CD4-positive, alpha-beta T cell treated with Interferon alpha-2 for 1 hour (primary cell): Measurements from ENCODE around the gene VSIR.

Experiments used
- DNase-seq, 2 donors: peaks; one replicate each; pipeline ENCODE4 v3.0.0-alpha.2; 2020 to 2022

VSIR gene

DNA sequence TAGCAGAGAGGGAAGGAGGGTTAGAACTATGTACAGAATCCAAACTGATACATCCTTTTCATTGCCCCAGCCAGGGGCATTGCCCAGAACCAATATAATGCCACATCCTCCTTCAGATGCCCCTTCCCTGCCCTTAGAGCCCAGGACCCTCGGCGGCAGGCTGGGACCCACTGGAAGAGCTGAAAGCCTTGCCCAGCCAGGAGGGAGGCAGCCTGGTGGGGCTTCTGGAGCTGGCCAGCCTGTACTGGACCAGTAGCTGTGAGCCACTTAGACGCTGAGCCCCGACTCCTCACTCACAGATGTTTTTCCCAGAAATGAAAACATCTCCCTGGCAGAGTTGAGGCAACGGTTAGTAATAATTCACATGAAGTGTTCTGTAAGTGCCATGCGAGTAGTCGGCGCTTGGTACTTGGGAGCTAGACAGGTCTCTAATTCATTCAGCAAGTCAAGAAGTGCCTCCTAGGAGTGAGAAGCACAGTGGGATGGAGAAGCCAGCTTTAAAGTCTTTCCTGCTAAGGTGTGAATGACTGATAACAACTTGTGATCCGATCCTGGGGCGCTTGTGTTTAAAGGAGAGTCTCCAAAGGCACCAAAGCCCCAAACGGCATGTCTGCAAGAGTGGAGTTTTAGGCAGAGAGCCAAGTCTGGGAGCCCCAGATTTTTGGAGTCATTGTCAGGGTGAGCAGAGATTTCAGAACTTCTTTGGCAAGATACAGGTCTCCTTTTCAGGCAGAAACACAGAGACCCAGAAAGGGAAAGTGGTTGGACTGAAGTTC is 9.8 kb downstream of the VSIR start:
- DNase-seq = no peak

DNA sequence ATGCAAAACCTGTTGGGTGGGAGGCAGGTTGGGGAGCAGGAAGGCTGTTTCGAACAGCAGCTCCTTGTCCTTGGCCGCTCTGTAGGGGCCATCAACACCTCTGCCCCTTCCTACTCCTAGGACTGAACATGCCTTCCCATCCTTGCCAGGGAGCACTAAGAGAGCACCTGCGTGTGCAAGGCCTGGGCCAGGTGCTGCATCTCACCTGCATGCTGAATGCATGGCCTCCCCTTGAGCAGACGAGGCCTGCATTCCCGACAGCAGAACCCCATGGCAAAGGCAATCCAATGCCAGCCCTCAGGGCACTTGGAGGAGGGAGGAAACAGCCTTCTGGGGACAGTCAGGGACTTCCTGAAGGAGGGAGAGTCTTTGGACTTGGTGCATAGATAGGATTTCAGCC is 11.0 kb downstream of the VSIR start:
- DNase-seq = no peak

DNA sequence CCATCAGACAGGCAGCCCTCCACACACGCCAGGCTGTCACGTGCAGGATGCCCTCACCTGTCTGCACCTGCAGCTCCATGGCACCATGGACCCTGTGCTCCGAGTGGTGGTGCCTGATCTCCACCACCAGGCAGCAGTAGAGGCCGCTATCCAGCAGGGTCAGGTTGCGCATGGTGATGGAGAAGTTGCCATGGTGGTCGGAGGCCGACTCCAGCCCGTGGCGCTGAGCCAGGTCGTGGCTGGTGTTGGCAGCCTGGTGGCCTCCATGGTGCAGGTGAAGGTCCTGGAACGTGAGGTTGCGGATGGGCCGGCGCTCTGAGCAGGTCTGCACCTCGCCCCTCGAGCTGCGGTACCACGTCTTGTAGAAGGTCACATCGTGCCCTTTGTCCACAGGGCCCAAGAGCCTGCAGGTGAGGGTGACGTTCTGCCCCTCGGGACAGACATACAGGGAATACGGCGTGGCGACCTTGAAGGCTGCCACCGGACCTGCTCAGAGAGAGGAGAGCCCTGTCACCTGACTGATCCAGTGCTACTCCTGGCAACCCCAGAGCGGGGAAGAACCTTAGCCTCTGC is 11.7 kb downstream of the VSIR start:
- DNase-seq = no peak

DNA sequence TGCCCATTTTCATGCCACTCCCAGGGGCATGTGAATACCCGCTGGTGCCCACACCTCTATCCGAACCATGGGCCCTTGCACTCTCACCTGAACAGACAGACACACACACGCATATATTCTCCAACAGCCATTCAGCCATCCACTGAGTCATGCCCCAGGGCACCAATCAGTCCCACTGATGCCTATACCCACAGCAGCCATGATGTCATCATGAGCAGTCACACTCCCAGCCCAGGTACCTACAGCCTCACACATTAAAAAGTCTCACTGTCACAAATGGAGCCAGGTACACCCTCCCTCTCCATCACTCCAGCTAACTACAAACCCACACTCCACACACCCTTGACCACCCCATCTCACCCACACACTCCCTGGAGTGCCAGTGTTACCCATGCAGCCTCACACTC is 12.2 kb downstream of the VSIR start:
- no peak for DNase-seq

DNA sequence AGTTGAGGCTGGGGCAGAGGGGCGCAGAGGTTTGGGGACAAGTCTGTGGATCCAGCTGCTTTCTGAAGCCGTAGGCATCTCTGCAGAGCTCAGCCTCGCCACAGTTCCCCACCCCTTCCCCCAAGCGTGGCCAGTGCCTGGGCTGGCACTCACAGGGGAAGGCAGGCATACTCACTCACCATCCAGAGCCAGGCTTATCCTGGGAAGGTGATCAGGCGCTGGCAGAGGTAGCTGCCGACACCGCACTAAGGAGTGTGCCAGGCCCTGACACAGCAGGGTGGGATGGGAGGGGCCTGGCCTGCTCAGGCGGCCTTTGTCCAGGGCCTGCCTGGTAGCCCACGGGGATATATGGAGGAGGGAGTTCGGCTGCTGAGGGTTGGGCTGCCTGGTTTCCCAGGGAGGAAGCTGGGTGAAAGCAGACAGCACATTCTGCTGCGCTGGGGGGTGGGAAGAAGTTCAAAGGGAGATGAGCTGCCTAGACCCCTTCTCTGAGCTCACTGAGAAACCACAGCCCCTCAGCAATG is 15.9 kb downstream of the VSIR start:
- no peak for DNase-seq

DNA sequence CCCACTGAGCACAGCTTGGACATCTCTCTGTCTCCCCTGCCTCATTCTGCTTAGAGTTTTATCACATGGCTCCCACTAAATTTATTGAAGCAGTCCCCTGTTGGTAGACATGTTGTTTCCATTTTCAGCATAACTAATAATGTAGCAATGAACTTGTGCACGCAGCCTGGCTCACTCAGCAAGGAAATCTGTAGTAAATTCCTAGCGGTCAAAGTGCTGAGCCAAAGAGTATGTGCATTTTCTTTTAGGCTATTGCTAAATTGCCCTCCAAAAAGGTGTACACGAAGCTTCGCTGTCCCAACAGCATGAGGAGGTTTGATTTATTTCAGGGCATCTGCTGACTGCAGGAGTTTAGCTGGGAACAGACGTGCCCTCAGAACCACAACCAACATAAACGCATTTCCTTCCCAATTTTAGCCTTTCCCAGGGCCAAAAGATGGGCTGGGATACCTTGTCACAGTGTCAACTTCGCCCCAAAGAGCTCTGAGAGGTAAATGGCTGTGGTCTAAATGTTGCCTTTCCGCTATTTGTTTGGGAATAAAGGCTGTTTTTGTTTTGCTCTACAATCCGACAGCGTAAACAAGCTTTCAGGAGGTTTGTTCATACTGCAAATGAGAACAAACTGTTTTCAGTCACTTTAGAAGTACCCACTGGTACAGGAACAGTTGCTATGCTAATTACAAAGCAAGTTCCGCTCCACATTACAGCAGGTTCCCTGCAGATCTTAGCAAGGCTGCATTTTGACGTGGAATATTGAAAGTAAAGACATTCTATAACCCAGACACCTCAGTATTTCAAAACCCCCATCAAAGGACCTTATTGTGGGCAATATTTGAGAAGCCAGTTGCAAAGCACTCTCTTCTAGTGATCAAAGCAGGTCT is 16.8 kb downstream of the VSIR start:
- DNase-seq = peak in 1 of 2 donors; percentile 55

DNA sequence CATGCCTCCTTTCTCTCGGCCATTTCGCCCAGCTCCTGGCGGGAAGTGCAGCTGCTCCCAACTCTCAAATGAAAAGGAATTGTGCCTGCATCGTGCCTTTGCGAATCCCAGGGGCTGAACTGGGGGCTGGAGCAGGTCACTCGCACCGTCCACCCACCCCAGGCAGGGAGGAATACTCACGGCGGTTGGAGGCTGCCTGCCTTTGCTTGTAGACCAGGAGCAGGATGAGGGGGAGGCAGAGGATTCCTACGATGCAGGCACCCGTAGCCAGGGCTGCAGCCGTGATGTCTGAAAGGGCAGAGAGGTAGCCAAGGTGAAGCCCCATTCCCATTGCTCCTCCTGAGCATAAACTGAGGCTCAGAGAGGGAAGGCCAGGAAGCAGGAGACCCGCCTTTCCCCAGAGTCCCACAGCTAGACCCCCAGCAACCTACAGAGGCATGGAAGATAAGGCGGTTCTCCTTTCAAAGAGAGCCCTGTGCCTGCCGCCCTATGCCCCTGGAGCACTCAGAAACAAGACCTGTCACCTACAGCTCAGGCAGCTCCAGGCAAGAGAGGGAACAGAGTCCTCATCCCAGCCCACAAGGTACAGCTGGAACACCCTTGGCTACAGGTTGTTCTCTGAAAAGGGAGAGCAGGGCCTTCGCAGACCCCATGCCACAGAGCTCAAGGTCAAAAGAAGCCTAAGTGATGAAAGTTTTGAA is 18.0 kb downstream of the VSIR start:
- no peak for DNase-seq

DNA sequence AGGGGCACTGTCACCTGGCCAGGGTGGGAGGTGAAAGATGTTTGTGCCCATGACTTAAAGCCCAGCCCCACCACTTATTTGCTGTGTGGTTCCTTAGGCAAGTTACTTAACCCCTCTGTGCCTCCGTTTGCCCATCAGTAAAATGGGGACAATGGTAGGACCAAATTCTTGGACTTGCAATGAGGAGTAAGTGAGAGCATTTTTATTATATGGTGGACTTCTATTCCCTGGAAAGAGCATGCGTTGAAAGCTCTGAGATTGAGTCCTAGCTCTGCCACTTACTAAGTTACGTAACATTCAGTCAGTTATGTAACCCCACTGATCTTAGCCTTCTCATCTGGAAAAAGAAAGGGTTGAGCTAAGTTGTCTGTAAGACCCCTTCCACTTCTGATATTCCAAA is 18.8 kb downstream of the VSIR start:
- DNase-seq = no peak

DNA sequence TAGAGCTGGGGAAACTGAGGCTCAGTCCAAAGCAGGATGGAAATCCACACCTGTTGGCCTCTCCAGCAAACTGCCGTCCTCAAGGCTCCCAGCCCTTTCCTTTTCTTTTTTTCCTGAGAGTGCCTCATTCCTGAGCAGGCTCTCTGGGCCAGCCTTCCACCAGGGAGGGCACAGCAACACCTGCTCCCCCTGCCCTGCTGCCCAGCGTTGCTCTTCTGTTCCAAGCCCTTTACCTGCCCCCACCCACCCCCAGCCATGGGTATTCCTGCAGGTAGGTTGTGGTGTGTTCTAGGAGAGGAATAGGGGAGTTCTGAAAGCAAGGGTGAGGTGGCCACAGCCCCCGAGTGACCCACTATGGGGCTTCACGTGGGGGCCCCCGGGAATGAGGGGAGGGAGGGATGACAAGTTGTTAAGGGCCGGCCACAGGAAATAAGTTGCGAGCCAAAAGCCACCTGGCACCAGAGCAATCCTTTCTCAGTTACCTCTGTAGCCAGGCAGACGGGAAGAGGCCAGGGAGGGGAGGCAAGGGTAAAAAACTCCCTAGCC is 19.3 kb downstream of the VSIR start:
- DNase-seq = no peak

DNA sequence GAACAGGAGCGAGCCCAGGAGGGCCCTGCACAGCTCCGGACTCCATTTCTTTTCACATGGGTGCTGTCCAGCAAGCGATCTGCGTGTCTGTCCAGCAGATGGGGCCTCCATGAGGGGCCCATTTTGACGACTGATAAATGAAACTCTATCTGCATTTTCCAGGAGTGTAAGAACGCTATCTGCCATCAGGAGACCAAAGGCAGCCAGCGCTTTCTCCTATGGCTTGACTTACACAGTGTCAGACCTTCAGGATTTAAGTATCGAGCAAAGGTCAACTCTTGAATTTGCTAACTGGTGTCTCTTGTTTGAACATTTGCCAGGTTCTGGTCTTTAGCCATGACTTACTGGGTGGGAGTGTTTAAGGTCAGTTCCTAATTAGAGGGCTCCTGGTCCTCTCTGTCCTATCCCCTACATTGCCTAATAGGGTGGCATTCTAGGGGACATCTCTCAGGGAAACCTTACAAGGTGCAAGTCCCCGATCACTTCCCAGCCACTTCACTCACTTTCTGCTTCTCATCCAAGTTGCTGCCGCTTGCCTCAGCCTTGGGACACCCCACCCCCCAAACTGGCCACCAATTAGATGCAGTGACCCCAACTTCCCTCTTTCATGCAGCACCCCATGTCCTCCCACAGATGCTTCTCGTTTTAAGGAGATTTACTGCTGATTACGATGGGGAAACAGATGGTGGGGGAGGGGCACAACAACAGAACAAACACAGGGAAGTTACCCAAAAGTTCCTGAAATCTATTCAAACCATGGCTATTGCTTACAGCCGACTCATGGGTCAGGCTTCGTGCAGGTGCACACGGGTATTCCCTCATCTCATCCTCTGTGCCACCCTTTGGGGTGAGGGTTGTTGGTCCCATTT is 20.0 kb downstream of the VSIR start:
- DNase-seq = peak in 1 of 2 donors; percentile 76

DNA sequence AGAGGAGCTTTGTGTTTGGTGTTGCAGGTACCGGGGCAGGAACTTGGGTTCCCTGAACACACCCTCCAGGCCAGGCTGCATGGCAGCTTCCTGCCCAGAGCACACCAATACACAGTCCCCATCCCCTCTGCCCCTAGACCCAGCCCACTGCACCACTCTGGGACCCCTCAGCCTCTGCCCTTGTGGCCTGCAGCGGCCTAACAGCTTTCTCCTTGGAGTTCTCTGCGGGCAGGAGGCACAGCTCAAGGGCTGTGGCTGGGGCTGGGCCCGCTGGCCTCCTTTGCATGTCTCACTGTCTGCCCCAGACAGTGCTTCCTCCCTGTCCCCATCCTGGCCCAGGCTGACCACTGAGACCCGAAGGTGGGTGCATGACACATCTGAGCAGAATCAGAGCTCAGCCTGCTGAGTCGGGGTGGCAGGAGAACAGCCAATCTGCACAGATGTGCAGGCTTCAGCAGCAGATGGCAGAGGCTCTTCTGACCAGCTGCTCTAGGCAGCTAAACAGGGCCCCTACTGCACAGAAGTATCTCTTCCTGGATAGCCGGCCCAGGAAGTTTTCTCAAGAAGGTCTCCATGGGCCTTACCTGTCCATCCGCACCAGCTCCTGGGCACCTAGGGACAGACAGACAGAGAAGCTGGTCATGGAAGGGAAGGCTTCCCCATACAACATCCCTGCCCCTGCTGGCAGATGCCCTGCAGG is 20.8 kb downstream of the VSIR start:
- no peak for DNase-seq

DNA sequence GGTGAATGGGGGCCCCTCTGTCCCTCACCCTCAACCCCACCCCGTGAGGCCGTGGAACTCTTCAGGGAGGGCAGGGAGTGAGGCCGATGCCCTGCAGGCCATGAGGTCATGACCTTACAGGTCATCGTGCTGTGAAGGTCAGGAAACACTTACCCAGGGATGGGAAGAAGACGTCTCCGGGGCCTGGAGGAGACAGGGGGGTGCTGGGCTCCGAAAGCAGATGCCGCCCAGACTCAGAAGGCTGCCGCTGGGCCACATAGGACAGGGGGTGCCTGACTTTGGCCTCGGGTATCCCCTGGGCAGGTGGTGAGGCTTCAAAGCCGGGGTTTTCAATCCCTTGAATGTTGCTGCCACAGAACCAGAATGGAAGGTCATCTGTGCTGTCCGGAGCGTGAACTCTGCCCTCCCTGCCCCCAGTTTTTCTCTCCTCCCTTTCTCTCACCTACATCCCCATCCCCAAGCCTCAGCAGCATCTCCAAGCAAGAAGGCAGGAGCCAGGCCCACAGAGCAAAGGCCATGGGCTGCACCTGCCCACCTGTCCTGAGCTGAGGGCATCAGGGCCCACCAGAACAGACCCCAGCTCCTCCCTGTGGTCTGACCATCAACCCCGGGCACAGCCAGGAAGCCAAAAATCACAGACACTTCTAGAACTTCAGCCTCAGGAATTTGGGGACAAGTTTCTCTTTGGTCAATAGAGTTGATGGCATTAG is 21.6 kb downstream of the VSIR start:
- no peak for DNase-seq

DNA sequence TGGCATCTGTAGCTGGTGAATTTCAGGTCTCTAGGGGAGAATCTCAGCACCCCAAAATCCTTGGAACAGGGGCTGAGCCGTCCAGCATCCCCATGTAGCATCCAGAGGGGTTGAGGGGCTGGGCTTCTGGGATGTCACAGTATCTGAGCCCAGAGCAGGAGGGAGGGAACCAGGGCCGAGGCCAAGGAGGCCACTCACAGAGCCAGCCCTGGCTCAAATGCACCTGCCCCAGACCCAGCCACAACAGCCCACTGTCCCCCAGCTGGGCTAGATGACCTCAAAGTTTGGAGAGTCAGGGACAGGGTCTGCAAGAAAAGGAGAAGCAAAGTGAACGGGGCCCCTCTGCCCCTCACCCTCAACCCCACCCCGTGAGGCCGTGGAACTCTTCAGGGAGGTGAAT is 22.3 kb downstream of the VSIR start:
- DNase-seq = no peak

DNA sequence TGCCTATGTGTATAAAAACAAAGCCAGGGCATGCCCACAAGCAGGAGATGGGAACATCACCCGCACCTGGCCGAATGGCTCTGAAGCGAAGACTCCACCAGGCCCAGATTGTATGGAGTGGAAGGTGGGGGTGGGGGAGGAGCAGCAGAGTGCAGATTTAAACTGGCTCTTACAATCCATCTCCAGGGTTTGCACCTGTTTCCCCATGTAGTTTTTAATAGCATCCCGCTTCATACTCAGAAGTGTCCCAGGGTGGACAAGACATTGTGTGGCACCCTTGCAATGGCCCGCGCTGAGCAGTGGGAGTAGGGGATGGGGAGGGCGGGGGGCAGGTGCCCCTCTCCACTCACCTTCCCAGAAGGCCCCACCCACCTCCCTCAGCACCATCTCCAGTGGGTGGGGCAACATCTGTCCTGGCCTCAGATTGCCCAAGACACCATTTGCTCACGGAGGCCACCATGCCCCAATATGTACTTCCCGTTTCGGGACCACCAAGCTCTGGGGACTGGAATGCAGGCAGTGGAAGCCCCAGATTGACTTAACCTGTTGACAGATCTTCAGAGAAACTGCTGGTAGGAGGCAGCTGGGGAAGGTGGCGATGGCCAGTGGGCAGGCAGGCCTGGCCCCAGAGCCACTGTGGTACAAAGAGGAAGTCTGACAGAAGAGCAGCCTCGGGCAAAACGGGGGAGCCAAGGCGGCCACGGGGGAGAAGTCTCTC is 23.0 kb downstream of the VSIR start:
- no peak for DNase-seq

DNA sequence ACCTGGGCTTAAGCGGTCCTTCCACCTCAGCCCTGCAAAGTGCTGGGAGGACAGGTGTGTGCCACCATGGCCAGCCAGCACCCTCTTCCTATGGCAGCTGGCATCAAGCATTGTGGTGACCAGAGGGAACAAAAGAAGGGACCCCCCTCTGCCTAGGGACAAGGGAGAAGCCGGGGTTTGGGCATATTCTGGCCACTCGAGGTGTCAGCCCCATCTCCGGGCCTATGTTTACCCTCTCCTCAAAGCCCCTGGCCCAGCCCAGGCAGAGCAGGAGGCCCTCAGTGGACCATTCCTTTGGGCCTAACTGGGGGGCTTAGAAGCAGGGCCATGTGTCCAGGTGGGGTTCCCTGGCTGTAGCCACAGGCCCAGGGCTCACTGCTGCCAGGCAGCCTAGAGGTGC is 23.9 kb downstream of the VSIR start:
- no peak for DNase-seq

DNA sequence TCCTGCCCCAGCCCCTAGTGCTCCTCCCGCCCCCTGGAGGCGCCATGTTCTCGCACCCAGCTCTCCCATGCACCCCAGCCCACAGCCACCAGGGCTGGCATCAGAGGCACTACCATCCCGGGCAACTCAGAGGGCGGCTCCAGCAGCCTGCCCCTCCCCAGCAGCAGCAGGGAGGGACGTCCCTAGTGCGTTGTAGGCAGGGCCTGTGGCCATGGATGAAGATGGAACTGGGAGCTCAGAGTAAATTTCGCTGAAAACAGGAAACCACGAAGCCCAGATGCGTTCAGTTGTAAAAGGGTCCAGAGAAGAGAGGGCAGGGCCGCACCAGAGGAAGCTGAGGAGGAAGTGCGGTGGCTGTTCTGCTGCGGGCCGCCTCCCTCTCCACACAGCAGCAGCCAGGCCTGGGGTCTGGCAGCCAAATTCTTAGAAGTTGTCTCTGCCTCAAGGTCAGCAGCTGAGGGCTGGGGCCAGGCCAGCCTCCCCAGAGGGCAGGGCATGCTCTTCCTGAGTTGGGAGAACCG is 24.6 kb downstream of the VSIR start:
- peak; percentile 86 to 89 for DNase-seq

DNA sequence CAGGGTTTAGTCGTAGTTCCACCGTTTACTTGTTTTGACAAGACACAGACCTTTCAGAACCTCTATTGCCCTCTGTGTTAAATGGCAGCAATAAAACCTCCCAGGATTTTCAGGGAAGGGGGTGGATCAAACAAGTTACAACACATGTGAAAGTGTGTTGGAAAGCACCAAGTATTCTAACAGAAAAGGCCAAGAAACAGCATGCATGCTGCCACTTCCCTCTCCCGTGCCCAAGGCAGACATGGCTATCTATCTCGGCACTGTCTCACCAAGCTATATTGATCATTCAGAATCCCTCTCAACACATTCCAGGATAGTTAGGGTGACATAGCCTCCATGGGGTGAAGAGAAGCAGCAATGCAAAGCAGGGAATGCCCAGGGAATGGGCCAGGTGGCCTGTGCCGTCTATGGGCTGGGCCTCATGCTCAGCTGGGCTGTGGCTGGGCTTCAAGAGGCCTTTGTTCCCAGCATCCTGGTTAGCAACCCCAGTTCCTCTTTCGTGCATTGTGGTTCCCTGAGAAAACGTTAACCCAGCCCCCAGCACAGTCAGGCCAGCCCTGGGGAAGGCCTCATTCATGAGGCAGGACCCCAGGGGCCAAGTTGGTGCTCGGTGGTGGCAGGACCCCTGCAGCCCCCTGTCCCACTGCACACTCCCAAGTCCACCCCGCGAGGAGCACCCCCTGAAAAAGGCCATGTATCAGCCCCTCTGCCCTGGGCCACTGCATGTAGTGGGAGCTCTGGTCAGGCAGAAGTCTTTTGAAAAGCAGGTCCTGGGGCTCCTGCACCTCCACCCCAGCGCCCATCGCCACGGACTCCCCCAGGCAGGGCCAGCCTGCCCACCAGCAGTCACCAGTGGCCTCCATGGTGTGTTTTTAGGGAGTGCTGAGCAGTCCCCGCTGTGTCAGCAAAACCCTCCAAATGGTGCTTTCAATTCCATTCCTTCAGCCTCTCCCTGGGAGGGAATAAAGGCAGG is 25.5 kb downstream of the VSIR start:
- no peak for DNase-seq

DNA sequence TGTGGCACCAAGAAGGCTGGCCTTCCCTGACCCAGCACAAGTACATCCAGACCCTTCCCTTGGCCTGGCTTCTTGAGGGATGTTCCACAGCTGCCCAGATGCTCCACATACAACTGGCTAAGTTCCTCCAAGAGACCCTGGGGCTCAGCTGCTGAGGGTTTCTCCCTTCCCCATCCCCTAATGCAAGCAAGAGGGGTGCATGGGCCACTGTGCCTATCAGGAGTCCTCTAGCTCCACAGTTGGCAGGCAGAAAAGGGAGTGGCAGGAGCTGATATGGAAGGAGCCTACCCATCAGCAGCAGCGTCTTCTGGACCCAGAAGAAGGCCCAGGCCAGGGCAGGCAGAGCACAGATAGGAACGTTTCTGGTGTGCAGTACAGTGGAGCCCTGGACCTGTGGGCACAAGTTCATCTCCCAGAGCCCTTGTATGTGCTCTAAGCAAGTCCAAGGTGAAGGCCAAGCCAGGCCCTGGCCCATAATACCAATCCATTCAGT is 26.2 kb downstream of the VSIR start:
- no peak for DNase-seq
